GM12878 (cell line): Measurements from ENCODE around the gene PLEKHD1.

ENCODE experiments used
- CHD4 ChIP-seq: fragments of 200-600 bp; sonication (generic); IDR thresholded peaks from 2 replicates; pipeline ENCODE4 v1.6.1; 2016; ENCODE audit warnings: mild to moderate bottlenecking
- SIN3A ChIP-seq: IDR thresholded peaks from 2 replicates; pipeline ENCODE4 v1.6.1; 2012; ENCODE audit warnings: low read depth, low read length, improper control_type of control experiment
- SMC3 ChIP-seq: IDR thresholded peaks from 2 replicates; pipeline ENCODE4 v1.6.1; 2011; ENCODE audit warnings: low read length, improper control_type of control experiment, borderline replicate concordance
- SP1 ChIP-seq: IDR thresholded peaks from one replicate; pipeline ENCODE4 v1.6.1; 2011; ENCODE audit warnings: low read depth, low read length
- TF ChIP-seq, protein P1 (sequence below), 3 experiments: IDR thresholded peaks in 2 of 3; conservative IDR thresholded peaks in 1 of 3; 2 replicates each; pipeline ENCODE4 v1.5.1; 2011; ENCODE audit warnings: low read depth in 3 of 3, low read length in 3 of 3, mild to moderate bottlenecking in 3 of 3, control low read depth in 2 of 3, moderate library complexity in 2 of 3, inconsistent platforms in 1 of 3, mixed read lengths in 1 of 3; ENCODE audit not compliant: control insufficient read depth in 2 of 3, insufficient read depth in 1 of 3; ENCODE audit errors: extremely low read depth in 1 of 3

DNA sequence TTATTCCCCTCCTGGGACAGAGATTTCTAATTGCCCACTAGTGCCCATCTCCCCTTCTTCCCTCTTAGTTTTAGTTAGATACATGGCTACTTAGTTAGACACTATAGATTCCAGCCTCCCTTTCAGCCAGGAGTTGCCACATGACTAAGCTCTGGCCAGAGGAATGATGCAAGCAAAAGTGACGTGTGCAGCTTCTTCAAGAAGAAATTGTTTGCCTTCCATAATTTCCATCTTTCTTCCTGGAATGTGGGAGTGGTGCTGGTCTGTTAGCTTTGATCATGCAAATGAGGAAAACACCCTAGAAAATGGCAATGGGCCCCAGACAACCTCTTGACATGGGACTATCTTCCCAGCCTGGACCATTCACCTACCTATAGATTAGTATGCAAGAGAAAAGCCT lies 68.7 kb downstream of the PLEKHD1 start:
- TF ChIP-seq CHD4 (no peak), SMC3 (no peak), SP1 (no peak), SIN3A (no peak)
- TF ChIP-seq, protein P1, sequence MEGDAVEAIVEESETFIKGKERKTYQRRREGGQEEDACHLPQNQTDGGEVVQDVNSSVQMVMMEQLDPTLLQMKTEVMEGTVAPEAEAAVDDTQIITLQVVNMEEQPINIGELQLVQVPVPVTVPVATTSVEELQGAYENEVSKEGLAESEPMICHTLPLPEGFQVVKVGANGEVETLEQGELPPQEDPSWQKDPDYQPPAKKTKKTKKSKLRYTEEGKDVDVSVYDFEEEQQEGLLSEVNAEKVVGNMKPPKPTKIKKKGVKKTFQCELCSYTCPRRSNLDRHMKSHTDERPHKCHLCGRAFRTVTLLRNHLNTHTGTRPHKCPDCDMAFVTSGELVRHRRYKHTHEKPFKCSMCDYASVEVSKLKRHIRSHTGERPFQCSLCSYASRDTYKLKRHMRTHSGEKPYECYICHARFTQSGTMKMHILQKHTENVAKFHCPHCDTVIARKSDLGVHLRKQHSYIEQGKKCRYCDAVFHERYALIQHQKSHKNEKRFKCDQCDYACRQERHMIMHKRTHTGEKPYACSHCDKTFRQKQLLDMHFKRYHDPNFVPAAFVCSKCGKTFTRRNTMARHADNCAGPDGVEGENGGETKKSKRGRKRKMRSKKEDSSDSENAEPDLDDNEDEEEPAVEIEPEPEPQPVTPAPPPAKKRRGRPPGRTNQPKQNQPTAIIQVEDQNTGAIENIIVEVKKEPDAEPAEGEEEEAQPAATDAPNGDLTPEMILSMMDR (IDR thresholded peaks at IDR 0.05 in 2 of 3, conservative IDR thresholded peaks at IDR 0.05 in 1 of 3; ENCODE audit: control insufficient read depth in 2 of 3, extremely low read depth in 1 of 3, insufficient read depth in 1 of 3, low read depth in 3 of 3, low read length in 3 of 3): no peak
